B cell (primary cell): ENCODE results near the gene ZACN.
"Not testable (repeated sequence)": the region's sequence is repeated elsewhere in the genome, so short reads cannot be mapped to it uniquely, and the experiment has no call there.

Experiments
- CTCF ChIP-seq: fragments of 200-600 bp; IDR thresholded peaks from one replicate; pipeline ENCODE4 v1.8.0; 2022; ENCODE audit warnings: antibody characterized with exemption, mild to moderate bottlenecking
- EZH2 ChIP-seq: IDR thresholded peaks from 2 replicates; pipeline ENCODE4 v1.6.1; 2012; ENCODE audit warnings: borderline replicate concordance, low read depth, mild to moderate bottlenecking, moderate library complexity, low read length; ENCODE audit not compliant: insufficient read depth, poor library complexity, severe bottlenecking

- TF ChIP-seq CTCF, EZH2: not testable (repeated sequence)
Measured at GRCh38 chr17:76078370-76078769, 612 bp upstream of the ZACN start.
